Endothelial cell of umbilical vein (primary cell): Measurements from ENCODE around the gene KCNC4. TPM values are rescaled to one million over a fixed set of nuclear protein-coding genes. Genes with fewer than 3 reads are reported as not detected.

Experiments
- BruUV-seq: library from RNA; stranded (reverse); fragments of 400-500 nt; replicated peaks from 2 replicates; lab custom pipeline; 2021; lab: Mats Ljungman, UMichigan
- CTCF ChIA-PET: fragments of 300-600, 350-600 bp; sonication (Branson Sonifier 250); formaldehyde crosslinking; loops from one replicate; lab custom pipeline; 2021; ENCODE audit warnings: antibody characterized with exemption, inconsistent platforms; lab: Charles Lee
- POLR2A ChIA-PET: fragments of 300-600, 350-600 bp; sonication (Branson Sonifier 250); formaldehyde crosslinking; loops from one replicate; lab custom pipeline; 2021; ENCODE audit warnings: antibody characterized with exemption, inconsistent platforms; lab: Charles Lee
- DNase-seq: peaks from one replicate; pipeline ENCODE4 v3.0.0-alpha.2; 2011; ENCODE audit warnings: low read depth, low spot score
- FAIRE-seq: peaks from 2 replicates; lab custom pipeline; 2011; peaks lifted over from hg19 to GRCh38; lab: Jason Lieb, UNC
- H2AFZ ChIP-seq: 2 replicates; pipeline ENCODE4 v1.6.0; 2012; ENCODE audit warnings: low read depth, low read length, control low read depth, inconsistent platforms
- H3K27ac ChIP-seq: 2 replicates; pipeline ENCODE4 v1.5.1; 2011; ENCODE audit warnings: low read depth, mild to moderate bottlenecking, control low read depth, low read length, moderate library complexity; ENCODE audit not compliant: insufficient read depth
- H3K27me3 ChIP-seq, 2 experiments: 2 replicates each; pipeline versions ENCODE4 v1.6.0 to v1.6.1; 2011; ENCODE audit warnings: low read length in 2 of 2, mixed read lengths in 1 of 2; ENCODE audit not compliant: control insufficient read depth in 2 of 2, insufficient read depth in 2 of 2
- H3K36me3 ChIP-seq, 2 experiments: 2 replicates in 1 of 2; 3 replicates in 1 of 2; pipeline ENCODE4 v1.5.1; 2011; ENCODE audit warnings: low read length in 2 of 2, mild to moderate bottlenecking in 1 of 2, moderate library complexity in 1 of 2; ENCODE audit not compliant: control insufficient read depth in 2 of 2, insufficient read depth in 2 of 2; ENCODE audit errors: extremely low read depth in 1 of 2
- H3K4me1 ChIP-seq: 3 replicates; pipeline ENCODE4 v1.5.1; 2011; ENCODE audit warnings: mild to moderate bottlenecking, low read length; ENCODE audit not compliant: control insufficient read depth, insufficient read depth; ENCODE audit errors: extremely low read depth
- H3K4me2 ChIP-seq: 2 replicates; pipeline ENCODE4 v1.6.1; 2011; ENCODE audit warnings: low read length, control low read depth, mixed read lengths; ENCODE audit not compliant: insufficient read depth
- H3K4me3 ChIP-seq, 3 experiments: fragments of 200-600 bp in 1 of 3; sonication (generic), shearing (Covaris generic) in 1 of 3; replicated peaks in 1 of 3; 2 replicates each; pipeline ENCODE4 v1.5.1; 2011 to 2016; ENCODE audit warnings: control low read depth in 3 of 3, low read length in 3 of 3, mild to moderate bottlenecking in 2 of 3, inconsistent platforms in 1 of 3, low read depth in 1 of 3, moderate library complexity in 1 of 3; ENCODE audit not compliant: insufficient read depth in 1 of 3
- H3K79me2 ChIP-seq: 2 replicates; pipeline ENCODE4 v1.6.0; 2012; ENCODE audit warnings: low read length, inconsistent platforms; ENCODE audit not compliant: control insufficient read depth, insufficient read depth
- H3K9ac ChIP-seq: replicated peaks from 2 replicates; pipeline ENCODE3; 2011; ENCODE audit warnings: low read length, control low read depth; ENCODE audit not compliant: insufficient read depth; ENCODE audit errors: extremely low read depth
- H3K9me1 ChIP-seq: replicated peaks from 3 replicates; pipeline ENCODE4 v1.6.0; 2011; ENCODE audit warnings: mild to moderate bottlenecking, low read length; ENCODE audit not compliant: control insufficient read depth, insufficient read depth; ENCODE audit errors: extremely low read depth
- H3K9me3 ChIP-seq: replicated peaks from 2 replicates; pipeline ENCODE4 v1.5.1; 2012; ENCODE audit warnings: low read length, inconsistent platforms; ENCODE audit not compliant: control insufficient read depth, insufficient read depth
- H4K20me1 ChIP-seq: replicated peaks from 2 replicates; pipeline ENCODE3; 2011; ENCODE audit warnings: mild to moderate bottlenecking, low read length; ENCODE audit not compliant: control insufficient read depth, insufficient read depth; ENCODE audit errors: extremely low read depth
- CTCF ChIP-seq, 2 donors: IDR thresholded peaks; 1 replicate in 1 of 2; 2 replicates in 1 of 2; pipeline ENCODE4 v1.5.1; 2011; ENCODE audit warnings: low read length in 2 of 2, mild to moderate bottlenecking in 2 of 2, moderate library complexity in 2 of 2, control low read depth in 1 of 2, inconsistent platforms in 1 of 2, low read depth in 1 of 2; ENCODE audit not compliant: insufficient read depth in 1 of 2; ENCODE audit errors: extremely low read depth in 1 of 2
- EZH2 ChIP-seq: IDR thresholded peaks from 2 replicates; pipeline ENCODE4 v1.6.1; 2012; ENCODE audit warnings: borderline replicate concordance, low read depth, mild to moderate bottlenecking, moderate library complexity, low read length, inconsistent platforms; ENCODE audit not compliant: severe bottlenecking
- FOS ChIP-seq: IDR thresholded peaks from 2 replicates; pipeline ENCODE4 v1.6.1; 2011; ENCODE audit warnings: mild to moderate bottlenecking, low read length, moderate library complexity, borderline replicate concordance; ENCODE audit not compliant: insufficient read depth
- GATA2 ChIP-seq: IDR thresholded peaks from 2 replicates; pipeline ENCODE4 v1.7.0; 2011; ENCODE audit warnings: low read depth, mild to moderate bottlenecking, moderate library complexity, mixed read lengths, low read length; ENCODE audit not compliant: insufficient read length, insufficient read depth
- JUN ChIP-seq: IDR thresholded peaks from 2 replicates; pipeline ENCODE4 v1.6.1; 2011; ENCODE audit warnings: borderline replicate concordance, low read depth; ENCODE audit not compliant: insufficient read length, insufficient read depth
- MAX ChIP-seq: IDR thresholded peaks from 2 replicates; pipeline ENCODE4 v1.6.1; 2011; ENCODE audit not compliant: insufficient read depth, insufficient read length
- MYC ChIP-seq: IDR thresholded peaks from one replicate; pipeline ENCODE4 v1.6.1; 2011; ENCODE audit warnings: mild to moderate bottlenecking, low read depth, low read length
- POLR2A ChIP-seq: IDR thresholded peaks from 2 replicates; pipeline ENCODE4 v1.6.1; 2012; ENCODE audit warnings: low read depth, mild to moderate bottlenecking, control low read depth, low read length
- POLR2AphosphoS5 ChIP-seq: IDR thresholded peaks from 2 replicates; pipeline ENCODE4 v1.6.1; 2012; ENCODE audit warnings: low read depth, mild to moderate bottlenecking, control low read depth, low read length, moderate library complexity; ENCODE audit not compliant: insufficient read depth
- dilution Hi-C: fragments of 300-500 bp; cut with MboI; formaldehyde crosslinking; loops from one replicate; pipeline ENCODE4 v1.15.0; 2019; ENCODE audit warnings: low sequenced_read_pairs; ENCODE audit not compliant: extremely low pct_ligation_motif_present
- intact Hi-C: fragments of 100-400 bp; cut with micrococcal nuclease; formaldehyde crosslinking; loops from one replicate; pipeline ENCODE4 v1.10.0; 2022
- polyA plus RNA-seq, 4 experiments: library from polyadenylated mRNA; depleted of rRNA in 3 of 4; stranded (reverse) in 3 of 4; unstranded in 1 of 4; fragments of >200 nt; gene quantifications; 2 replicates each; pipeline versions ENCODE4 v1.2.1 to v1.2.3, GENCODE V29; 2011 to 2012; ENCODE audit warnings: missing spikeins in 1 of 4
- total RNA-seq: library from RNA; stranded (reverse); gene quantifications from 2 replicates; pipeline ENCODE4 v1.2.3, GENCODE V29; 2021

Gene KCNC4
- total and polyA plus RNA-seq, 2 donors (not counting 3 experiments of a cell fraction or from before 2014, with no cell fraction given) = 6.7 to 22.5 TPM

- H3K36me3 ChIP-seq = peaks cover 0 to 6% of the 10 kb centered on the region in 2 experiments
- intact Hi-C loops = loop anchor here (1.0 kb wide), 1 partner anchor 23 kb away; no protein-coding TSS in a partner anchor
- POLR2A ChIA-PET = interaction anchor here (0.7 kb wide), 1 partner anchor 24 kb away, joined by 3 read pairs; no protein-coding TSS in a partner anchor
- no peaks in the 10 kb centered on the region for H3K27me3 ChIP-seq
- no peaks in the 10 kb centered on the region for H3K9me1 ChIP-seq
- DNase-seq (peak; percentile 86), FAIRE-seq (no peak)
- CTCF ChIA-PET = interaction anchor here (0.6 to 3.2 kb wide), 7 partner anchors 23 to 260 kb away, joined by 3 to 22 read pairs (median 3); partner anchors contain the start of gene KCNC4
- peak overlapping the region; percentile 4 for H3K9ac ChIP-seq
- peak overlapping the region; percentile 88 for H2AFZ ChIP-seq
- no peaks in the 10 kb centered on the region for H3K79me2 ChIP-seq
- BruUV-seq = TSS peak; percentile 66
- H3K27ac ChIP-seq = peak overlapping the region; percentile 77
- dilution Hi-C loops = no loop called here
- no peak overlapping the region for H3K4me3 ChIP-seq
- no peaks in the 10 kb centered on the region for H3K9me3 ChIP-seq
- TF ChIP-seq MAX (no peak), FOS (peak; percentile 69), EZH2 (no peak), CTCF (IDR thresholded peaks at IDR 0.05; ENCODE audit: extremely low read depth in 1 of 2, insufficient read depth in 1 of 2, low read depth in 1 of 2, low read length in 2 of 2) (no peak), JUN (peak; percentile 50), POLR2A (no peak), MYC (no peak), GATA2 (peak; percentile 59), POLR2AphosphoS5 (no peak)
- peak overlapping the region; percentile 48 for H3K4me2 ChIP-seq
- peaks cover 36% of the 10 kb centered on the region for H3K4me1 ChIP-seq
- H4K20me1 ChIP-seq = no peaks in the 10 kb centered on the region
These were observed 25.9 kb downstream of the KCNC4 start for GRCh38 chr1:110235834-110236682.
